ENCODE measurements around the gene IFNG-AS1.

- no peak for TF ChIP-seq CTCF (IDR thresholded peaks at IDR 0.05)
- TF ChIP-seq POLR2AphosphoS5 (IDR thresholded peaks at IDR 0.05), result no peak
- no peak for TF ChIP-seq EP300 (IDR thresholded peaks at IDR 0.05)
Observed at GRCh38 chr12:67944093-67944492, 45.2 kb upstream of the IFNG-AS1 start.

All from gastroesophageal sphincter (tissue), 3 donors.